ENCODE results near the gene EDEM3.
"Not testable (repeated sequence)": the region's sequence is repeated elsewhere in the genome, so short reads cannot be mapped to it uniquely, and the experiment has no call there.

Gene EDEM3

GRCh38 chr1:184770181-184770979, 15.7 kb upstream of the EDEM3 start:
- Histone ChIP-seq H3K27ac (ENCODE audit: low read length) (no peak overlapping the region), H3K9ac (ENCODE audit: low read length in 2 of 2) (no peak overlapping the region), H3K9me3 (ENCODE audit: control insufficient read depth in 2 of 2, low read length in 2 of 2) (no peaks in the 10 kb centered on the region), H3K4me1 (ENCODE audit: control insufficient read depth, insufficient read depth, low read length) (no peaks in the 10 kb centered on the region), H3K4me3 (ENCODE audit: low read length in 2 of 2) (no peak overlapping the region), H3K36me3 (ENCODE audit: control insufficient read depth in 2 of 2, insufficient read depth in 2 of 2, low read length in 2 of 2) (no peaks in the 10 kb centered on the region), H3K27me3 (ENCODE audit: control insufficient read depth in 1 of 2, insufficient read depth in 2 of 2, low read length in 2 of 2) (no peaks in the 10 kb centered on the region)

GRCh38 chr1:184769241-184769640, 14.6 kb upstream of the EDEM3 start:
- Histone ChIP-seq H3K9ac (ENCODE audit: low read length in 2 of 2) (no peak overlapping the region), H3K27ac (ENCODE audit: low read length) (no peak overlapping the region), H3K36me3 (ENCODE audit: control insufficient read depth in 2 of 2, insufficient read depth in 2 of 2, low read length in 2 of 2) (no peaks in the 10 kb centered on the region), H3K4me1 (ENCODE audit: control insufficient read depth, insufficient read depth, low read length) (no peaks in the 10 kb centered on the region), H3K4me3 (ENCODE audit: low read length in 2 of 2) (no peak overlapping the region), H3K27me3 (ENCODE audit: control insufficient read depth in 1 of 2, insufficient read depth in 2 of 2, low read length in 2 of 2) (no peaks in the 10 kb centered on the region), H3K9me3 (ENCODE audit: control insufficient read depth in 2 of 2, low read length in 2 of 2) (no peaks in the 10 kb centered on the region)

- no peaks in the 10 kb centered on the region for H3K36me3 ChIP-seq (ENCODE audit: control insufficient read depth in 2 of 2, insufficient read depth in 2 of 2, low read length in 2 of 2)
- H3K9me3 ChIP-seq (ENCODE audit: control insufficient read depth in 2 of 2, low read length in 2 of 2): no peaks in the 10 kb centered on the region
- H3K4me1 ChIP-seq (ENCODE audit: control insufficient read depth, insufficient read depth, low read length): no peaks in the 10 kb centered on the region
- H3K9ac ChIP-seq (ENCODE audit: low read length in 2 of 2): no peak overlapping the region
- no peak overlapping the region for H3K27ac ChIP-seq (ENCODE audit: low read length)
- no peak overlapping the region for H3K4me3 ChIP-seq (ENCODE audit: low read length in 2 of 2)
- no peaks in the 10 kb centered on the region for H3K27me3 ChIP-seq (ENCODE audit: control insufficient read depth in 1 of 2, insufficient read depth in 2 of 2, low read length in 2 of 2)
Measured at GRCh38 chr1:184768467-184768866, 13.8 kb upstream of the EDEM3 start.

GRCh38 chr1:184767591-184767990, 12.9 kb upstream of the EDEM3 start:
- H3K27ac ChIP-seq (ENCODE audit: low read length): no peak overlapping the region
- no peak overlapping the region for H3K9ac ChIP-seq (ENCODE audit: low read length in 2 of 2)
- H3K9me3 ChIP-seq (ENCODE audit: control insufficient read depth in 2 of 2, low read length in 2 of 2): no peaks in the 10 kb centered on the region
- no peaks in the 10 kb centered on the region for H3K4me1 ChIP-seq (ENCODE audit: control insufficient read depth, insufficient read depth, low read length)
- no peaks in the 10 kb centered on the region for H3K36me3 ChIP-seq (ENCODE audit: control insufficient read depth in 2 of 2, insufficient read depth in 2 of 2, low read length in 2 of 2)
- no peak overlapping the region for H3K4me3 ChIP-seq (ENCODE audit: low read length in 2 of 2)
- H3K27me3 ChIP-seq (ENCODE audit: control insufficient read depth in 1 of 2, insufficient read depth in 2 of 2, low read length in 2 of 2): no peaks in the 10 kb centered on the region

- no peak overlapping the region for H3K4me3 ChIP-seq (ENCODE audit: low read length in 2 of 2)
- H3K9me3 ChIP-seq (ENCODE audit: control insufficient read depth in 2 of 2, low read length in 2 of 2): no peaks in the 10 kb centered on the region
- no peaks in the 10 kb centered on the region for H3K27me3 ChIP-seq (ENCODE audit: control insufficient read depth in 1 of 2, insufficient read depth in 2 of 2, low read length in 2 of 2)
- no peaks in the 10 kb centered on the region for H3K4me1 ChIP-seq (ENCODE audit: control insufficient read depth, insufficient read depth, low read length)
- no peak overlapping the region for H3K9ac ChIP-seq (ENCODE audit: low read length in 2 of 2)
- H3K36me3 ChIP-seq (ENCODE audit: control insufficient read depth in 2 of 2, insufficient read depth in 2 of 2, low read length in 2 of 2): no peaks in the 10 kb centered on the region
- H3K27ac ChIP-seq (ENCODE audit: low read length): no peak overlapping the region
Measured at GRCh38 chr1:184764483-184764882, 9.8 kb upstream of the EDEM3 start.

- not testable (repeated sequence) for H3K9me3 ChIP-seq (ENCODE audit: control insufficient read depth in 2 of 2, low read length in 2 of 2); H3K27me3 ChIP-seq (ENCODE audit: control insufficient read depth in 1 of 2, insufficient read depth in 2 of 2, low read length in 2 of 2); H3K4me3 ChIP-seq (ENCODE audit: low read length in 2 of 2); H3K9ac ChIP-seq (ENCODE audit: low read length in 2 of 2); H3K27ac ChIP-seq (ENCODE audit: low read length); H3K4me1 ChIP-seq (ENCODE audit: control insufficient read depth, insufficient read depth, low read length); H3K36me3 ChIP-seq (ENCODE audit: control insufficient read depth in 2 of 2, insufficient read depth in 2 of 2, low read length in 2 of 2)
Measured at GRCh38 chr1:184763520-184763919, 8.9 kb upstream of the EDEM3 start.

GRCh38 chr1:184761969-184762485, 7.4 kb upstream of the EDEM3 start:
- Histone ChIP-seq H3K9ac (ENCODE audit: low read length in 2 of 2) (no peak overlapping the region), H3K4me1 (ENCODE audit: control insufficient read depth, insufficient read depth, low read length) (no peaks in the 10 kb centered on the region), H3K4me3 (ENCODE audit: low read length in 2 of 2) (no peak overlapping the region), H3K27ac (ENCODE audit: low read length) (no peak overlapping the region), H3K27me3 (ENCODE audit: control insufficient read depth in 1 of 2, insufficient read depth in 2 of 2, low read length in 2 of 2) (no peaks in the 10 kb centered on the region), H3K9me3 (ENCODE audit: control insufficient read depth in 2 of 2, low read length in 2 of 2) (no peaks in the 10 kb centered on the region), H3K36me3 (ENCODE audit: control insufficient read depth in 2 of 2, insufficient read depth in 2 of 2, low read length in 2 of 2) (no peaks in the 10 kb centered on the region)

- H3K27ac ChIP-seq (ENCODE audit: low read length): no peak overlapping the region
- no peak overlapping the region for H3K9ac ChIP-seq (ENCODE audit: low read length in 2 of 2)
- no peaks in the 10 kb centered on the region for H3K36me3 ChIP-seq (ENCODE audit: control insufficient read depth in 2 of 2, insufficient read depth in 2 of 2, low read length in 2 of 2)
- H3K4me3 ChIP-seq (ENCODE audit: low read length in 2 of 2): no peak overlapping the region
- H3K9me3 ChIP-seq (ENCODE audit: control insufficient read depth in 2 of 2, low read length in 2 of 2): no peaks in the 10 kb centered on the region
- no peaks in the 10 kb centered on the region for H3K27me3 ChIP-seq (ENCODE audit: control insufficient read depth in 1 of 2, insufficient read depth in 2 of 2, low read length in 2 of 2)
- H3K4me1 ChIP-seq (ENCODE audit: control insufficient read depth, insufficient read depth, low read length): peaks cover 4% of the 10 kb centered on the region
Measured at GRCh38 chr1:184759651-184760050, 5.0 kb upstream of the EDEM3 start.

- Histone ChIP-seq H3K9me3 (ENCODE audit: control insufficient read depth in 2 of 2, low read length in 2 of 2) (no peaks in the 10 kb centered on the region), H3K4me1 (ENCODE audit: control insufficient read depth, insufficient read depth, low read length) (peaks cover 4% of the 10 kb centered on the region), H3K27ac (ENCODE audit: low read length) (no peak overlapping the region), H3K9ac (ENCODE audit: low read length in 2 of 2) (no peak overlapping the region), H3K27me3 (ENCODE audit: control insufficient read depth in 1 of 2, insufficient read depth in 2 of 2, low read length in 2 of 2) (no peaks in the 10 kb centered on the region), H3K4me3 (ENCODE audit: low read length in 2 of 2) (no peak overlapping the region), H3K36me3 (ENCODE audit: control insufficient read depth in 2 of 2, insufficient read depth in 2 of 2, low read length in 2 of 2) (no peaks in the 10 kb centered on the region)
Measured at GRCh38 chr1:184759112-184759511, 4.5 kb upstream of the EDEM3 start.

- no peaks in the 10 kb centered on the region for H3K27me3 ChIP-seq (ENCODE audit: control insufficient read depth in 1 of 2, insufficient read depth in 2 of 2, low read length in 2 of 2)
- H3K4me1 ChIP-seq (ENCODE audit: control insufficient read depth, insufficient read depth, low read length): peaks cover 4% of the 10 kb centered on the region
- H3K36me3 ChIP-seq (ENCODE audit: control insufficient read depth in 2 of 2, insufficient read depth in 2 of 2, low read length in 2 of 2): no peaks in the 10 kb centered on the region
- H3K4me3 ChIP-seq (ENCODE audit: low read length in 2 of 2): no peak overlapping the region
- H3K9me3 ChIP-seq (ENCODE audit: control insufficient read depth in 2 of 2, low read length in 2 of 2): no peaks in the 10 kb centered on the region
- H3K9ac ChIP-seq (ENCODE audit: low read length in 2 of 2): no peak overlapping the region
- H3K27ac ChIP-seq (ENCODE audit: low read length): no peak overlapping the region
Measured at GRCh38 chr1:184757891-184758290, 3.2 kb upstream of the EDEM3 start.

GRCh38 chr1:184757406-184757805, 2.7 kb upstream of the EDEM3 start:
- H3K36me3 ChIP-seq (ENCODE audit: control insufficient read depth in 2 of 2, insufficient read depth in 2 of 2, low read length in 2 of 2): no peaks in the 10 kb centered on the region
- no peaks in the 10 kb centered on the region for H3K27me3 ChIP-seq (ENCODE audit: control insufficient read depth in 1 of 2, insufficient read depth in 2 of 2, low read length in 2 of 2)
- no peak overlapping the region for H3K9ac ChIP-seq (ENCODE audit: low read length in 2 of 2)
- no peak overlapping the region for H3K27ac ChIP-seq (ENCODE audit: low read length)
- H3K4me3 ChIP-seq (ENCODE audit: low read length in 2 of 2): no peak overlapping the region
- peaks cover 4% of the 10 kb centered on the region for H3K4me1 ChIP-seq (ENCODE audit: control insufficient read depth, insufficient read depth, low read length)
- H3K9me3 ChIP-seq (ENCODE audit: control insufficient read depth in 2 of 2, low read length in 2 of 2): no peaks in the 10 kb centered on the region

Data from stomach smooth muscle (tissue), 2 donors.